Naive B cell (primary cell): ENCODE data around the gene ASXL1. TPM values are rescaled to one million over a fixed set of nuclear protein-coding genes. Genes with fewer than 3 reads are reported as not detected.

Experiments
- ATAC-seq, 2 donors: fragments of 150-1000 bp; cut with Tn5 transposase; 2 replicates each; pipeline ENCODE4 v1.10.0; 2021; ENCODE audit warnings: low read depth in 2 of 2, mild to moderate bottlenecking in 2 of 2, moderate library complexity in 2 of 2
- DNase-seq: peaks from one replicate; pipeline ENCODE4 v3.0.0; 2022
- H3K27ac Mint-ChIP-seq, 6 donors: one replicate each; pipeline ENCODE4 v1.8.0; 2020 to 2022; ENCODE audit warnings: mild to moderate bottlenecking in 6 of 6, mixed read lengths in 6 of 6, moderate library complexity in 5 of 6, inconsistent platforms in 2 of 6
- H3K27me3 Mint-ChIP-seq, 3 donors: one replicate each; pipeline ENCODE4 v1.8.0; 2021 to 2022; ENCODE audit warnings: mixed read lengths in 3 of 3, mild to moderate bottlenecking in 1 of 3
- H3K36me3 Mint-ChIP-seq, 2 donors: one replicate each; pipeline ENCODE4 v1.8.0; 2020 to 2022; ENCODE audit warnings: mixed read lengths in 2 of 2, inconsistent platforms in 1 of 2, mild to moderate bottlenecking in 1 of 2
- H3K4me1 Mint-ChIP-seq, 3 donors: one replicate each; pipeline ENCODE4 v1.8.0; 2020 to 2022; ENCODE audit warnings: mixed read lengths in 3 of 3, inconsistent platforms in 1 of 3, mild to moderate bottlenecking in 1 of 3, moderate library complexity in 1 of 3
- H3K4me3 Mint-ChIP-seq, 8 donors: one replicate each; pipeline ENCODE4 v1.8.0; 2020 to 2022; ENCODE audit warnings: mild to moderate bottlenecking in 8 of 8, mixed read lengths in 8 of 8, moderate library complexity in 8 of 8, inconsistent platforms in 2 of 8
- H3K9me3 Mint-ChIP-seq, 7 donors: one replicate each; pipeline ENCODE4 v1.8.0; 2020 to 2022; ENCODE audit warnings: mixed read lengths in 7 of 7, mild to moderate bottlenecking in 5 of 7, inconsistent platforms in 2 of 7, moderate library complexity in 1 of 7
- polyA plus RNA-seq, 6 donors: library from polyadenylated mRNA; unstranded; fragments of 300-500 nt; fragmentation: Illumina TruSeq; gene quantifications; one replicate each; pipeline ENCODE4 v1.2.3, GENCODE V29; 2021; ENCODE audit warnings: low read depth in 6 of 6

Gene ASXL1
- polyA plus RNA-seq, 6 donors from 2014 or later, result 9.4 to 22.6 (median 13.0) TPM

DNA sequence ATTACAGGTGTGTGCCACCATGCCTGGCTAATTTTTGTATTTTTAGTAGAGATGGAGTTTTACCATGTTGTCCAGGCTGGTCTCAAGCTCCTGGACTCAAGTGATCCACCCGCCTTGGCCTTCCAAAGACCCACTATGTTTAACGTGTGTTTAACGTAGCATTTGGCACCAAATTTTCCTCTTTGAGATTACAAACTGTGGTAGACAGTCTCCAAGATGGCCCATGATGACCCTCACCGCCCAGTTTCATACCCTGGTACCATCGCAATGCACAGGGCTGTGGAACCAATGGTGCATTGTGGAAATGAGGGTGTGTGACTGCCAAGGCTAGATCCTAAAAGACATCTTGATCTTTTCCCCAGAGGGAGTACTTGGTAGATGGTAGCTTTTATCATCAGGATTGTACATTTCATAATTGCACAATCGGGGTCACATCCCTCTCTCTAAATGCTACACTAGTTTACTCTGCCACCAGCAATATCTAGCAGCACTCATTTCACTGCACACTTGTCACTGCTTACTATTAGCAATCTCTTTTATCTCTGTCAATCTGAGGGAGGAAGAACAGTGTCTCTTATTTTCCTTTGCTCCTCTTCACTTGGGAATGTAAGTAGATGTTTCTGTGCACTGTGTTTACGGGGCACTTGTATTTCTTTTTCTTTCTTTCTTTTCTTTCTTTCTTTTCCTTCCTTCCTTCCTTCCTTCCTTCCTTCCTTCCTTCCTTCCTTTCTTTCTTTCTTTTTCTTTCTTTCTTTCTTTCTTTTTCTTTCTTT lies 130.1 kb downstream of the ASXL1 start:
- Mint-ChIP-seq H3K27me3 (peaks cover 0 to 8% (median 0%) of the 10 kb centered on the region in 3 donors), H3K27ac (peak overlapping the region in 1 of 6 donors; percentile 46), H3K4me3 (no peak overlapping the region), H3K4me1 (peaks cover 6 to 16% (median 6%) of the 10 kb centered on the region in 3 donors), H3K36me3 (no peaks in the 10 kb centered on the region), H3K9me3 (peaks cover 0 to 3% (median 1%) of the 10 kb centered on the region in 7 donors)
- ATAC-seq (no peak), DNase-seq (no peak)

Other genes with a start within 250 kb of the ASXL1 start
- gene TM9SF4, start 248.6 kb upstream of the ASXL1 start, polyA plus RNA-seq, result 10 to 100 TPM; 28.4 to 44.0 (median 31.6) TPM
- gene PLAGL2, start 150.6 kb upstream of the ASXL1 start, polyA plus RNA-seq, result 1 to 10 TPM; 3.1 to 6.8 (median 3.9) TPM
- 10 to 100 TPM in 5 of 6 donors, 1 to 10 TPM in 1; 7.2 to 16.9 (median 14.7) TPM for gene POFUT1, start 150.5 kb upstream of the ASXL1 start, polyA plus RNA-seq
- gene KIF3B, start 80.7 kb upstream of the ASXL1 start, polyA plus RNA-seq, result 1 to 10 TPM; 1.0 to 9.7 (median 6.5) TPM
- gene NOL4L, start 227.0 kb downstream of the ASXL1 start, polyA plus RNA-seq, result 1 to 10 TPM in 5 of 6 donors, not detected in 1; 1.3 to 4.2 (median 1.5) TPM